ENCODE results near the gene ZMIZ1.

GRCh38 chr10:79028056-79028430 is 40.7 kb upstream of the ZMIZ1 start:
- no peak for TF ChIP-seq CTCF (conservative IDR thresholded peaks at IDR 0.05; ENCODE audit: low read length)
- no peak for TF ChIP-seq EZH2phosphoT487 (IDR thresholded peaks at IDR 0.05; ENCODE audit: borderline replicate concordance)

All from Loucy (cell line).